Activated naive CD8-positive, alpha-beta T cell treated with anti-CD3 and anti-CD28 coated beads, Interleukin-2, amount 10 ng/mL, durations not matched to agents 7 days and 5 days (primary cell): ENCODE measurements around the gene TTLL11. TPM values are rescaled to one million over a fixed set of nuclear protein-coding genes. Genes with fewer than 3 reads are reported as not detected.
A peak's percentile ranks its signal among the peaks of the same experiment; 100 is the strongest.

Experiments
- ATAC-seq: fragments of 150-1000 bp; cut with Tn5 transposase; one replicate; pipeline ENCODE4 v1.10.0; 2021; ENCODE audit warnings: low read depth, moderate library complexity
- POLR2A ChIA-PET: fragments of 350-600 bp; sonication (Branson Sonifier 250); formaldehyde crosslinking; loops from one replicate; lab custom pipeline; 2021; ENCODE audit warnings: antibody characterized with exemption; lab: Charles Lee
- DNase-seq: peaks from one replicate; pipeline ENCODE4 v3.0.0; 2021
- H3K27ac Mint-ChIP-seq: one replicate; pipeline ENCODE4 v1.8.0; 2022; ENCODE audit warnings: mild to moderate bottlenecking, mixed read lengths
- H3K27me3 Mint-ChIP-seq: one replicate; pipeline ENCODE4 v1.8.0; 2022; ENCODE audit warnings: mild to moderate bottlenecking, moderate library complexity, mixed read lengths
- H3K36me3 Mint-ChIP-seq: one replicate; pipeline ENCODE4 v1.8.0; 2021; ENCODE audit warnings: mild to moderate bottlenecking, mixed read lengths
- H3K4me1 Mint-ChIP-seq: one replicate; pipeline ENCODE4 v1.8.0; 2021; ENCODE audit warnings: mixed read lengths
- H3K4me3 Mint-ChIP-seq: one replicate; pipeline ENCODE4 v1.8.0; 2022; ENCODE audit warnings: mild to moderate bottlenecking, moderate library complexity, mixed read lengths
- H3K9me3 Mint-ChIP-seq: one replicate; pipeline ENCODE4 v1.8.0; 2021; ENCODE audit warnings: mixed read lengths
- total RNA-seq, 2 experiments: library from RNA; stranded (reverse); gene quantifications; one replicate each; pipeline ENCODE4 v1.2.3, GENCODE V29; 2021

The TTLL11 gene
- total RNA-seq, 2 experiments from 2014 or later: 3.9 to 4.1 TPM

- H3K4me3 Mint-ChIP-seq: no peak overlapping the region
- peaks cover 29% of the 10 kb centered on the region for H3K27me3 Mint-ChIP-seq
- ATAC-seq (no peak), DNase-seq (no peak)
- H3K27ac Mint-ChIP-seq: no peak overlapping the region
- POLR2A ChIA-PET: interaction anchor here (1.1 kb wide), 1 partner anchor 135 kb away, joined by 3 read pairs; the partner anchor contains the start of genes MRRF and RBM18
- no peaks in the 10 kb centered on the region for H3K36me3 Mint-ChIP-seq
- peaks cover 19% of the 10 kb centered on the region for H3K4me1 Mint-ChIP-seq
- H3K9me3 Mint-ChIP-seq: no peaks in the 10 kb centered on the region
Measured at GRCh38 chr9:122129969-122130368, 36.9 kb upstream of the TTLL11 start.

GRCh38 chr9:122128969-122129343 lies 35.8 kb upstream of the TTLL11 start:
- Mint-ChIP-seq H3K4me3 (no peak overlapping the region), H3K27ac (no peak overlapping the region), H3K4me1 (peaks cover 19% of the 10 kb centered on the region), H3K27me3 (peaks cover 30% of the 10 kb centered on the region), H3K36me3 (no peaks in the 10 kb centered on the region), H3K9me3 (no peaks in the 10 kb centered on the region)
- ATAC-seq (no peak), DNase-seq (no peak)
- POLR2A ChIA-PET: interaction anchor here (1.1 kb wide), 1 partner anchor 136 kb away, joined by 3 read pairs; the partner anchor contains the start of genes MRRF and RBM18

GRCh38 chr9:122128007-122128968 lies 35.2 kb upstream of the TTLL11 start:
- peaks cover 30% of the 10 kb centered on the region for H3K27me3 Mint-ChIP-seq
- peak overlapping the region; percentile 52 for H3K4me3 Mint-ChIP-seq
- POLR2A ChIA-PET: interaction anchor here (0.6 kb wide), 1 partner anchor 80 kb away, joined by 8 read pairs; no protein-coding TSS in a partner anchor
- peak; percentile 65 for ATAC-seq
- DNase-seq: peak; percentile 53
- no peaks in the 10 kb centered on the region for H3K36me3 Mint-ChIP-seq
- H3K9me3 Mint-ChIP-seq: no peaks in the 10 kb centered on the region
- H3K27ac Mint-ChIP-seq: peak overlapping the region; percentile 86
- H3K4me1 Mint-ChIP-seq: peaks cover 19% of the 10 kb centered on the region

GRCh38 chr9:122127396-122127798 lies 34.3 kb upstream of the TTLL11 start:
- Mint-ChIP-seq H3K36me3 (no peaks in the 10 kb centered on the region), H3K27me3 (peaks cover 28% of the 10 kb centered on the region), H3K4me1 (peaks cover 23% of the 10 kb centered on the region), H3K9me3 (no peaks in the 10 kb centered on the region), H3K4me3 (no peak overlapping the region), H3K27ac (peak overlapping the region; percentile 86)
- DNase-seq (peak; percentile 50), ATAC-seq (no peak)
- POLR2A ChIA-PET: no interaction called here

GRCh38 chr9:122126331-122127261 lies 33.5 kb upstream of the TTLL11 start:
- H3K27ac Mint-ChIP-seq: peak overlapping the region; percentile 77
- peaks cover 28% of the 10 kb centered on the region for H3K27me3 Mint-ChIP-seq
- H3K4me1 Mint-ChIP-seq: peaks cover 23% of the 10 kb centered on the region
- POLR2A ChIA-PET: interaction anchor here (0.5 to 2.3 kb wide), 3 partner anchors 222 to 577 kb away, joined by 3 to 12 read pairs (median 4); no protein-coding TSS in a partner anchor
- no peaks in the 10 kb centered on the region for H3K36me3 Mint-ChIP-seq
- no peak for DNase-seq
- ATAC-seq: no peak
- no peaks in the 10 kb centered on the region for H3K9me3 Mint-ChIP-seq
- peak overlapping the region; percentile 77 for H3K4me3 Mint-ChIP-seq

GRCh38 chr9:122125509-122126330 lies 32.6 kb upstream of the TTLL11 start:
- no peak overlapping the region for H3K27ac Mint-ChIP-seq

GRCh38 chr9:122125158-122125508 lies 32.0 kb upstream of the TTLL11 start:
- Mint-ChIP-seq H3K4me1 (peaks cover 23% of the 10 kb centered on the region), H3K27ac (no peak overlapping the region), H3K36me3 (no peaks in the 10 kb centered on the region), H3K9me3 (no peaks in the 10 kb centered on the region), H3K4me3 (peak overlapping the region; percentile 3), H3K27me3 (peaks cover 25% of the 10 kb centered on the region)
- DNase-seq (peak; percentile 89), ATAC-seq (peak; percentile 73)
- POLR2A ChIA-PET: interaction anchor here (1.0 to 2.3 kb wide), 2 partner anchors 26 to 225 kb away, joined by 4 to 12 read pairs; no protein-coding TSS in a partner anchor

More at GRCh38 chr9:122125509-122126330, 32.6 kb upstream of the TTLL11 start:
- ATAC-seq (no peak), DNase-seq (no peak)
- Mint-ChIP-seq H3K9me3 (no peaks in the 10 kb centered on the region), H3K4me3 (no peak overlapping the region), H3K27me3 (peaks cover 25% of the 10 kb centered on the region), H3K4me1 (peaks cover 23% of the 10 kb centered on the region), H3K36me3 (no peaks in the 10 kb centered on the region)
- POLR2A ChIA-PET: interaction anchor here (0.5 to 2.3 kb wide), 3 partner anchors 223 to 576 kb away, joined by 3 to 12 read pairs (median 4); no protein-coding TSS in a partner anchor

GRCh38 chr9:122124528-122124927 lies 31.4 kb upstream of the TTLL11 start:
- Mint-ChIP-seq H3K27ac (no peak overlapping the region), H3K4me3 (no peak overlapping the region), H3K9me3 (no peaks in the 10 kb centered on the region), H3K27me3 (peaks cover 21% of the 10 kb centered on the region), H3K36me3 (no peaks in the 10 kb centered on the region), H3K4me1 (peaks cover 23% of the 10 kb centered on the region)
- DNase-seq: no peak
- ATAC-seq: no peak
- POLR2A ChIA-PET: interaction anchor here (1.0 to 2.3 kb wide), 2 partner anchors 25 to 226 kb away, joined by 4 to 12 read pairs; no protein-coding TSS in a partner anchor

- Mint-ChIP-seq H3K9me3 (no peaks in the 10 kb centered on the region), H3K27ac (no peak overlapping the region), H3K27me3 (peaks cover 21% of the 10 kb centered on the region), H3K4me3 (no peak overlapping the region), H3K36me3 (no peaks in the 10 kb centered on the region), H3K4me1 (peaks cover 21% of the 10 kb centered on the region)
- POLR2A ChIA-PET: no interaction called here
- DNase-seq: no peak
- no peak for ATAC-seq
Measured at GRCh38 chr9:122124048-122124447, 30.9 kb upstream of the TTLL11 start.

GRCh38 chr9:122122903-122123632 lies 30.0 kb upstream of the TTLL11 start:
- peak; percentile 82 for DNase-seq
- Mint-ChIP-seq H3K9me3 (no peaks in the 10 kb centered on the region), H3K27me3 (peaks cover 21% of the 10 kb centered on the region), H3K4me1 (peaks cover 21% of the 10 kb centered on the region), H3K27ac (no peak overlapping the region), H3K4me3 (no peak overlapping the region), H3K36me3 (no peaks in the 10 kb centered on the region)
- ATAC-seq: peak; percentile 55
- POLR2A ChIA-PET: no interaction called here

- DNase-seq (no peak), ATAC-seq (no peak)
- no peak overlapping the region for H3K27ac Mint-ChIP-seq
- H3K36me3 Mint-ChIP-seq: no peaks in the 10 kb centered on the region
- H3K27me3 Mint-ChIP-seq: peaks cover 21% of the 10 kb centered on the region
- peaks cover 17% of the 10 kb centered on the region for H3K4me1 Mint-ChIP-seq
- no peaks in the 10 kb centered on the region for H3K9me3 Mint-ChIP-seq
- H3K4me3 Mint-ChIP-seq: no peak overlapping the region
- POLR2A ChIA-PET: interaction anchor here (0.7 kb wide), 1 partner anchor 23 kb away, joined by 3 read pairs; no protein-coding TSS in a partner anchor
Measured at GRCh38 chr9:122122468-122122867, 29.4 kb upstream of the TTLL11 start.
